ENCODE data around the gene CD2AP.

CD2AP gene

GRCh38 chr6:47587493-47587892 lies 109.9 kb downstream of the CD2AP start:
- DNase-seq: no peak
- Mint-ChIP-seq H3K36me3 (ENCODE audit: low read depth) (peaks cover 78% of the 10 kb centered on the region), H3K27ac (no peak overlapping the region), H3K9me3 (no peaks in the 10 kb centered on the region), H3K27me3 (ENCODE audit: low read depth, poor library complexity) (no peaks in the 10 kb centered on the region), H3K4me3 (no peak overlapping the region), H3K4me1 (no peaks in the 10 kb centered on the region)
- no peak for TF ChIP-seq CTCF (IDR thresholded peaks at IDR 0.05)

- peaks cover 2% of the 10 kb centered on the region for H3K9me3 Mint-ChIP-seq
- no peak for DNase-seq
- no peak overlapping the region for H3K4me3 Mint-ChIP-seq
- no peak for TF ChIP-seq CTCF (IDR thresholded peaks at IDR 0.05)
- H3K27me3 Mint-ChIP-seq (ENCODE audit: low read depth, poor library complexity): peaks cover under 1% of the 10 kb centered on the region
- H3K27ac Mint-ChIP-seq: no peak overlapping the region
- H3K4me1 Mint-ChIP-seq: no peaks in the 10 kb centered on the region
- H3K36me3 Mint-ChIP-seq (ENCODE audit: low read depth): peaks cover 76% of the 10 kb centered on the region
Measured at GRCh38 chr6:47592131-47592840, 114.7 kb downstream of the CD2AP start.

GRCh38 chr6:47593979-47594378 lies 116.4 kb downstream of the CD2AP start:
- H3K4me3 Mint-ChIP-seq: no peak overlapping the region
- peaks cover 5% of the 10 kb centered on the region for H3K9me3 Mint-ChIP-seq
- H3K27ac Mint-ChIP-seq: no peak overlapping the region
- no peak for TF ChIP-seq CTCF (IDR thresholded peaks at IDR 0.05)
- peaks cover 74% of the 10 kb centered on the region for H3K36me3 Mint-ChIP-seq (ENCODE audit: low read depth)
- no peaks in the 10 kb centered on the region for H3K4me1 Mint-ChIP-seq
- DNase-seq: no peak
- peaks cover 2% of the 10 kb centered on the region for H3K27me3 Mint-ChIP-seq (ENCODE audit: low read depth, poor library complexity)

GRCh38 chr6:47595785-47596184 lies 118.2 kb downstream of the CD2AP start:
- no peak overlapping the region for H3K4me3 Mint-ChIP-seq
- no peaks in the 10 kb centered on the region for H3K4me1 Mint-ChIP-seq
- DNase-seq: no peak
- TF ChIP-seq CTCF (IDR thresholded peaks at IDR 0.05): no peak
- peaks cover 2% of the 10 kb centered on the region for H3K27me3 Mint-ChIP-seq (ENCODE audit: low read depth, poor library complexity)
- peaks cover 77% of the 10 kb centered on the region for H3K36me3 Mint-ChIP-seq (ENCODE audit: low read depth)
- H3K9me3 Mint-ChIP-seq: peaks cover 5% of the 10 kb centered on the region
- H3K27ac Mint-ChIP-seq: no peak overlapping the region

GRCh38 chr6:47598367-47598766 lies 120.8 kb downstream of the CD2AP start:
- Mint-ChIP-seq H3K4me1 (no peaks in the 10 kb centered on the region), H3K36me3 (ENCODE audit: low read depth) (peaks cover 58% of the 10 kb centered on the region), H3K27me3 (ENCODE audit: low read depth, poor library complexity) (peaks cover 2% of the 10 kb centered on the region), H3K27ac (no peak overlapping the region), H3K4me3 (no peak overlapping the region), H3K9me3 (peaks cover 5% of the 10 kb centered on the region)
- TF ChIP-seq CTCF (IDR thresholded peaks at IDR 0.05): no peak
- no peak for DNase-seq

GRCh38 chr6:47599512-47599911 lies 121.9 kb downstream of the CD2AP start:
- no peak for TF ChIP-seq CTCF (IDR thresholded peaks at IDR 0.05)
- Mint-ChIP-seq H3K4me1 (no peaks in the 10 kb centered on the region), H3K27ac (no peak overlapping the region), H3K27me3 (ENCODE audit: low read depth, poor library complexity) (peaks cover 2% of the 10 kb centered on the region), H3K36me3 (ENCODE audit: low read depth) (peaks cover 49% of the 10 kb centered on the region), H3K4me3 (no peak overlapping the region), H3K9me3 (peaks cover 5% of the 10 kb centered on the region)
- DNase-seq: no peak
